Measurements from ENCODE around the gene TEKT3.

GRCh38 chr17:15340966-15341365 is 431 bp downstream of the TEKT3 start:
- no peak for TF ChIP-seq GABPA (IDR thresholded peaks at IDR 0.05 in 1 of 2, conservative IDR thresholded peaks at IDR 0.05 in 1 of 2)
- TF ChIP-seq REST (IDR thresholded peaks at IDR 0.05), result no peak
- no peak for TF ChIP-seq CTCF (IDR thresholded peaks at IDR 0.05; ENCODE audit: low read depth, low read length, missing input control)
- TF ChIP-seq MAX (IDR thresholded peaks at IDR 0.05), result no peak
- no peak for TF ChIP-seq ZBTB33 (IDR thresholded peaks at IDR 0.05)
- TF ChIP-seq TAF1 (conservative IDR thresholded peaks at IDR 0.05), result no peak
- no peak for TF ChIP-seq SP1 (IDR thresholded peaks at IDR 0.05)
- TF ChIP-seq JUND (IDR thresholded peaks at IDR 0.05), result no peak
- no peak for TF ChIP-seq FOXA1 (IDR thresholded peaks at IDR 0.05)
- TF ChIP-seq RAD21 (IDR thresholded peaks at IDR 0.05), result no peak
- TF ChIP-seq HNF4A (conservative IDR thresholded peaks at IDR 0.05), result no peak
- no peak for TF ChIP-seq ATF3 (IDR thresholded peaks at IDR 0.05)
